CD4-positive, alpha-beta T cell treated with Interleukin-15 for 1 hour (primary cell): ENCODE data around the gene DCAF8.

ENCODE experiments used
- DNase-seq: peaks from one replicate; pipeline ENCODE4 v3.0.0-alpha.2; 2020

The DCAF8 gene

GRCh38 chr1:160260406-160261382 lies 1.7 kb downstream of the DCAF8 start:
- DNase-seq, result no peak

- DNase-seq, result no peak
Observed at GRCh38 chr1:160258177-160258798, 4.1 kb downstream of the DCAF8 start.

- no peak for DNase-seq
Observed at GRCh38 chr1:160257411-160258015, 4.8 kb downstream of the DCAF8 start.

- no peak for DNase-seq
Observed at GRCh38 chr1:160256396-160257046, 5.8 kb downstream of the DCAF8 start.

- DNase-seq, result no peak
Observed at GRCh38 chr1:160255781-160256300, 6.5 kb downstream of the DCAF8 start.

GRCh38 chr1:160251687-160252526 lies 10.4 kb downstream of the DCAF8 start:
- peak; percentile 72 for DNase-seq

- DNase-seq, result no peak
Observed at GRCh38 chr1:160251011-160251410, 11.3 kb downstream of the DCAF8 start.

GRCh38 chr1:160247053-160247452 lies 15.3 kb downstream of the DCAF8 start:
- no peak for DNase-seq

- no peak for DNase-seq
Observed at GRCh38 chr1:160245434-160245833, 16.9 kb downstream of the DCAF8 start.

- no peak for DNase-seq
Observed at GRCh38 chr1:160244209-160244608, 18.1 kb downstream of the DCAF8 start.

GRCh38 chr1:160243767-160244166 lies 18.6 kb downstream of the DCAF8 start:
- no peak for DNase-seq

GRCh38 chr1:160239582-160240299 lies 22.6 kb downstream of the DCAF8 start:
- no peak for DNase-seq

- no peak for DNase-seq
Observed at GRCh38 chr1:160238408-160238807, 23.9 kb downstream of the DCAF8 start.

- DNase-seq, result no peak
Observed at GRCh38 chr1:160237558-160237957, 24.8 kb downstream of the DCAF8 start.

- DNase-seq, result no peak
Observed at GRCh38 chr1:160236806-160237205, 25.5 kb downstream of the DCAF8 start.

- no peak for DNase-seq
Observed at GRCh38 chr1:160232911-160233310, 29.4 kb downstream of the DCAF8 start.

GRCh38 chr1:160228431-160228830 lies 33.9 kb downstream of the DCAF8 start:
- no peak for DNase-seq

- no peak for DNase-seq
Observed at GRCh38 chr1:160227561-160227960, 34.8 kb downstream of the DCAF8 start.

- DNase-seq, result no peak
Observed at GRCh38 chr1:160227034-160227433, 35.3 kb downstream of the DCAF8 start.

GRCh38 chr1:160226623-160227022 lies 35.7 kb downstream of the DCAF8 start:
- no peak for DNase-seq

- no peak for DNase-seq
Observed at GRCh38 chr1:160225345-160225744, 37.0 kb downstream of the DCAF8 start.
